Spleen (tissue), 7 donors: ENCODE measurements around the gene CDH10.

ENCODE experiments used
- POLR2A ChIP-seq, 3 donors: fragments of 450-650 bp; IDR thresholded peaks; one replicate each; pipeline ENCODE4 v1.5.1; 2017; ENCODE audit warnings: antibody characterized with exemption in 3 of 3, mild to moderate bottlenecking in 1 of 3
- POLR2AphosphoS5 ChIP-seq, 3 donors: sonication (generic); formaldehyde crosslinking; IDR thresholded peaks; one replicate each; pipeline ENCODE4 v1.5.1; 2017; ENCODE audit warnings: antibody characterized with exemption in 3 of 3
- TF ChIP-seq, protein P1 (sequence below), 11 experiments: fragments of 200-600 bp in 7 of 11; fragments of 450-650 bp in 4 of 11; sonication (generic) in 4 of 11; IDR thresholded peaks in 8 of 11; conservative IDR thresholded peaks in 3 of 11; 1 replicate in 7 of 11; 2 replicates in 4 of 11; pipeline versions ENCODE4 v1.4.0 to v1.8.0; 2016 to 2021; ENCODE audit warnings: antibody characterized with exemption in 11 of 11, inconsistent platforms in 4 of 11, mild to moderate bottlenecking in 1 of 11
- donor health status: DM: no; HTN: no; CAD: no; lungs with moderate emphysema.
- donor health status: DM: no; HTN: no; CAD: no.
- donor health status: DM: no; HTN: no; CAD: no.

DNA sequence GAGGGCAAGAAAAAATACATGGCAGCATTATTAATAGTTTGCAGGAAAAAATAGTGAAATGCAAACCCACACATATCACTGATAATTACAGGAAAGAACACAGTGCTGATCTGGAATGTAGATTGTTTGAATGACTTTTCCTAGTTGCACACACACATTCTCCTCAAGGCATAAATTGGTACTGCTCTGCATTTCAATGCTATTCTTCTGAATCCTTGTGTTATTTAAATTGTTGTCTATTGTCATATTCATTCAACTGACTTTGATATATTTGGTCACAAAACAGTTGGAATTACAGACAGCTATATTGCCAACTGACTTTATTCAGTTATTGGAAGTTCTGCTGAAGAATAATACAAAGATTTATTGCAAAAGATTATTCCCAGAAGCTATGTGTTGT is 139.5 kb downstream of the CDH10 start:
- TF ChIP-seq, protein P1, sequence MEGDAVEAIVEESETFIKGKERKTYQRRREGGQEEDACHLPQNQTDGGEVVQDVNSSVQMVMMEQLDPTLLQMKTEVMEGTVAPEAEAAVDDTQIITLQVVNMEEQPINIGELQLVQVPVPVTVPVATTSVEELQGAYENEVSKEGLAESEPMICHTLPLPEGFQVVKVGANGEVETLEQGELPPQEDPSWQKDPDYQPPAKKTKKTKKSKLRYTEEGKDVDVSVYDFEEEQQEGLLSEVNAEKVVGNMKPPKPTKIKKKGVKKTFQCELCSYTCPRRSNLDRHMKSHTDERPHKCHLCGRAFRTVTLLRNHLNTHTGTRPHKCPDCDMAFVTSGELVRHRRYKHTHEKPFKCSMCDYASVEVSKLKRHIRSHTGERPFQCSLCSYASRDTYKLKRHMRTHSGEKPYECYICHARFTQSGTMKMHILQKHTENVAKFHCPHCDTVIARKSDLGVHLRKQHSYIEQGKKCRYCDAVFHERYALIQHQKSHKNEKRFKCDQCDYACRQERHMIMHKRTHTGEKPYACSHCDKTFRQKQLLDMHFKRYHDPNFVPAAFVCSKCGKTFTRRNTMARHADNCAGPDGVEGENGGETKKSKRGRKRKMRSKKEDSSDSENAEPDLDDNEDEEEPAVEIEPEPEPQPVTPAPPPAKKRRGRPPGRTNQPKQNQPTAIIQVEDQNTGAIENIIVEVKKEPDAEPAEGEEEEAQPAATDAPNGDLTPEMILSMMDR (IDR thresholded peaks at IDR 0.05 in 8 of 11, conservative IDR thresholded peaks at IDR 0.05 in 3 of 11): no peak
- TF ChIP-seq POLR2A (IDR thresholded peaks at IDR 0.05) (no peak), POLR2AphosphoS5 (IDR thresholded peaks at IDR 0.05) (no peak)
